Stimulated activated CD8-positive, alpha-beta memory T cell treated with anti-CD3 and anti-CD28 coated beads, Interleukin-7, amount 100 ng/mL, for 24 hours (primary cell): Measurements from ENCODE around the gene PHACTR1.
A peak's percentile ranks its signal among the peaks of the same experiment; 100 is the strongest.
"Not testable (repeated sequence)": the region's sequence is repeated elsewhere in the genome, so short reads cannot be mapped to it uniquely, and the experiment has no call there.

Experiments
- DNase-seq: peaks from one replicate; pipeline ENCODE4 v3.0.0-alpha.2; 2020; ENCODE audit warnings: low read depth

PHACTR1 gene

GRCh38 chr6:13315896-13316295, 599.3 kb downstream of the PHACTR1 start:
- no peak for DNase-seq

DNA sequence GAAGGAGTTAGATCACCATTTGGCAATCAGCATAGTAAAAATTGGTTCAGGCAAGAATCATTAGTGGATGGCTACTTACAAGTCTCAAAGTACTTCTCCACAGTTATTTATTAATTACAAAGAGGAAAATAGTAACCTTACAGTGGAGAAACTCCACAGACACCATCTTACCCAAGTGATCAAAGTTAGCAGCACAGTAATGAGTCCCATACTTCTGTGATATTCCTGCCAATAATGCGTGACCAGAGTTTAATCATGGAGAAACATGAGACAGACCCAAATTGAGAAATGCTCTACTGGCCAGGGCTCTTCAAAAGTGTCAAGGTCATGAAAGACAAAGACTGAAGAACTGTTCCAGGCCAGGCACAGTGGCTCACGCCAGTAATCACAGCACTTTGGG, 602.3 kb downstream of the PHACTR1 start:
- DNase-seq: no peak

GRCh38 chr6:13319891-13320564, 603.5 kb downstream of the PHACTR1 start:
- DNase-seq: no peak

GRCh38 chr6:13326031-13326586, 609.5 kb downstream of the PHACTR1 start:
- not testable (repeated sequence) for DNase-seq

DNA sequence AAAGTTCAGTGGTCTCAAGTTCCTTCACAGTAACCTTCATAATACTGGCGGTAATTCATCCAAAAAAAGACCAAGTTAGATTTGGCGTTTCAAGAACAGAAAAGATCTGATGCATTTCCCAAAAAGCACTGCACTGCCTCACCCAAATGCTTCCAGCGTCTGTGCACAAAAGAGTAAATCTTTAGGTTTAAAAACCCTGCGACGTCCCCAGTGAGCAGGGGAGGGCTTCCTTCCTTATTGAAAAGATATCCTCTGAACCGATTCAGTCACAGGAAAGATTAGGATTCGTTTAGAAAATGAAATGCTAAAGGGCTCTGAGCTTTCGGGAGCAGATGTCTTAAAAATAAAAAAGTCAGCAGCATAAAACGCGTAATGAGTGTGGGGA, 611.1 kb downstream of the PHACTR1 start:
- DNase-seq: no peak

- peak; percentile 85 for DNase-seq
Measured at GRCh38 chr6:13328076-13328874, 611.7 kb downstream of the PHACTR1 start, which contains the start of gene TBC1D7. TBC1D7 (minus strand) TSS chr6:13328537; CDS start chr6:13326898, 1,639 bp downstream.

- DNase-seq: no peak
Measured at GRCh38 chr6:13328875-13329183, 612.3 kb downstream of the PHACTR1 start.

DNA sequence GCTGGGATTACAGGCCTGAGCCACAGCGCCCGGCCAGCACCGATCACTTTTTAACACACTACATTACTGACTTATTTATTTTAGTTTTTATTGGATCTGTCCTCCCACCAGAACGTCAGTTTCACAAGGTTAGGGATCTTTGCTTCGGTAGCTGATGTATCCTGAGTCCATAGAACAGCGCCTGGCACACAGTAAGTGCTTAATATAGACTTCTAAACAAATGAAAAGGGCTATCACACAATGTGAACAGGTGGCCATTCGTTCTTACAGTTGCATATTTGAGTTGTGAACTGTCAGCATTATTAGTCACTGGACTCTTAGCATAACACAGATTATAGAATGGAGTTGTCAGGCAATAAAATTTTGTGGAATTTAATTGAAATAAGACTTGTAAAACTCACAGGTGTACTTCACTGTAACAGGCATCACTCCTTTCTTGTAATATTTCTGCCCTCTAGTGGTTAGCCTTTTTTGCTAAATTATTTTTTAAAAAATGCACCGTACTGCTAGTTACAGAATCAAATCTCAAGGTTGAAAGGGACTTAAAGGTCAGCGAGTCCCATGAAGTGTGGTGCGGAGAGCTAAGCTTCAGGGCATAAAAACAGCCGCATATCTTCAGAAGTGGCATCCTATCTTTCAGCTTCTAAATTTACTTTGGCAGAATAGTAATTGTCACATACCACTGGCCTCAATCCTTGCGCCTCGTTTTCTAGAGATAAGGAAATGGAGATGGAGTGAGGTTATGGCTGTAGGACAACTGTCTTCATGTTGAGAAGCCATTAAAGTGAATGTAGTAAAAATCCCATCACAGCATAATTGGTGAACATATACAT, 615.2 kb downstream of the PHACTR1 start:
- DNase-seq: no peak

DNA sequence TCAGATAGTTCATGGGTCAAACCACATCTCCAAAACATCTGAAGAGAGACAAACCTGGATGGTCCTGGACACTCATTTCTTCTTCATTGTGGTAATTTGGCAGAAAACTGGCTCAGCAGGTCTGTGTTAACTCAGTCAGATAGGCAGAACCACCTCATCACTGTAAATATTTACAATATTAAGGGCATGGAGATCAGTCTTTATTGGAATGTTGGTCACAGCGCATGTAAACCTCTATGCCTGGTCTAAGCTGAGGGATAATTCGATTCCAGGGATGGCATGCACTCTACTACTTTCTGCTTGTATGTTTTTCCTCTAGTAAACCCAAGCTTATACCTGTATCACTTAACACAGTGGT, 615.8 kb downstream of the PHACTR1 start:
- DNase-seq: no peak

DNA sequence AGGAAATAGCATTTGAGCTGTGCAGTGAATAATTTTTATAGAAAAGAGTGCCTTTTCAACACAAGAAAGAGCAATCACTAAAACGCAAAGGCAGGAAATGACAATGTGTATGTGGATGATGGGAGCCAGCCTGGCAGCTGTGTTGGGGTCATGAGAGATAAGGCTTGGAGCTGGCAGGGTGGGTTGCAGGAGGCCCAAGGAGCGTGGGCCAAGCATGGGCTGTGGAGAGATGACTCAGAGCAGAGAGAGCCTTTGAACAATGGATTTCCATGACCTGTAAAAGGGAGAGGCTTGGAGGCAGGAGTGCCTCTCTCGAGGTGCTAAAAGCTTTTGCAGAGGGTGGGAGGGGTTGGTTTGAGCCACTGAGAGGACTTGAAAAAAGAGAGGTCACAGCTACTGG, 618.4 kb downstream of the PHACTR1 start:
- DNase-seq: no peak

GRCh38 chr6:13336553-13336952, 620.0 kb downstream of the PHACTR1 start:
- peak; percentile 80 for DNase-seq

DNA sequence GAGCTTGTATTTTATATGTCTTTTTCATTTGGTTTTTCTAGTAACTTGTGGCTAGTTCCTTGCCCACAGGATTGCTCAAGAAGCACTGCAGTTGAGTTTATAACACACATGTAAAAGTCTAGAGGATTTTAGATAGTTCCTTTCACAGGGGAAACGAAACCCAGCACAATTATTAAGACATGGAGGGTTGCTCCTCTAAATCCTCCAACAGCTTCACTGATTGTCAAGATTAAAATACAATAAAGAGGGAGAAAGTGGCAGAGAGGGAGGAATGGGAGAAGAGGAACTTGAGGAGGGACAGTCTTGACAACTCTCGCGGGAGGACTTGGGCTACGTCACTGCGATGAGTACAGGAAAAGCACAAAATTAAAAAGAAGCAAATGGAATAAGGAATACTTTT, 621.5 kb downstream of the PHACTR1 start:
- DNase-seq: no peak
